Neural progenitor cell (in vitro differentiated cells): ENCODE measurements around the gene PCNX2. TPM values are rescaled to one million over a fixed set of nuclear protein-coding genes. Genes with fewer than 3 reads are reported as not detected.

Source experiments
- DNase-seq: peaks from one replicate; pipeline ENCODE4 v3.0.0-alpha.2; 2016; ENCODE audit warnings: low spot score
- H2AFZ ChIP-seq: fragments of 200-600 bp; sonication (generic); replicated peaks from 2 replicates; pipeline ENCODE4 v1.6.1; 2016; ENCODE audit warnings: antibody characterized with exemption
- H3F3A ChIP-seq: fragments of 200-600 bp; sonication (generic); 2 replicates; pipeline ENCODE4 v1.6.1; 2016; ENCODE audit warnings: antibody characterized with exemption, low read depth
- H3K27ac ChIP-seq: fragments of 200-600 bp; sonication (generic); 2 replicates; pipeline ENCODE4 v1.5.1; 2016; ENCODE audit warnings: mild to moderate bottlenecking
- H3K27me3 ChIP-seq: fragments of 200-600 bp; sonication (generic); 2 replicates; pipeline ENCODE4 v1.6.1; 2016; ENCODE audit warnings: mild to moderate bottlenecking, moderate library complexity
- H3K36me3 ChIP-seq: fragments of 200-600 bp; sonication (generic); 2 replicates; pipeline ENCODE4 v1.5.1; 2016
- H3K4me1 ChIP-seq: fragments of 200-600 bp; sonication (generic); 2 replicates; pipeline ENCODE4 v1.6.1; 2016; ENCODE audit warnings: mixed run types
- H3K4me2 ChIP-seq: fragments of 200-600 bp; sonication (generic); 2 replicates; pipeline ENCODE4 v1.6.1; 2016
- H3K4me3 ChIP-seq: fragments of 200-600 bp; sonication (generic); 2 replicates; pipeline ENCODE4 v1.5.1; 2016
- H3K79me2 ChIP-seq: fragments of 200-600 bp; sonication (generic); 2 replicates; pipeline ENCODE4 v1.6.1; 2016; ENCODE audit warnings: low read depth
- H3K9ac ChIP-seq: fragments of 200-600 bp; sonication (generic); 2 replicates; pipeline ENCODE4 v1.6.1; 2016
- H3K9me3 ChIP-seq: fragments of 200-600 bp; sonication (generic); 2 replicates; pipeline ENCODE4 v1.5.1; 2016; ENCODE audit warnings: low read depth
- H4K20me1 ChIP-seq: fragments of 200-600 bp; sonication (generic); 2 replicates; pipeline ENCODE4 v1.6.1; 2016; ENCODE audit warnings: low read depth
- H3K27ac Mint-ChIP-seq: 3 replicates; pipeline ENCODE4 v1.8.0; 2021; ENCODE audit warnings: mixed read lengths
- H3K27me3 Mint-ChIP-seq: 2 replicates; pipeline ENCODE4 v1.8.0; 2022; ENCODE audit warnings: low read depth, mild to moderate bottlenecking, inconsistent platforms, moderate library complexity, mixed read lengths; ENCODE audit not compliant: insufficient read depth
- H3K36me3 Mint-ChIP-seq: 3 replicates; pipeline ENCODE4 v1.8.0; 2021; ENCODE audit warnings: mixed read lengths
- H3K4me1 Mint-ChIP-seq: 3 replicates; pipeline ENCODE4 v1.8.0; 2021; ENCODE audit warnings: mixed read lengths
- H3K4me3 Mint-ChIP-seq: 3 replicates; pipeline ENCODE4 v1.8.0; 2021; ENCODE audit warnings: mild to moderate bottlenecking, moderate library complexity, mixed read lengths
- H3K9me3 Mint-ChIP-seq: 3 replicates; pipeline ENCODE4 v1.8.0; 2020; ENCODE audit warnings: mixed read lengths
- EZH2 ChIP-seq: fragments of 200-600 bp; sonication (generic); IDR thresholded peaks from 2 replicates; pipeline ENCODE4 v1.6.1; 2017; ENCODE audit warnings: antibody characterized with exemption, mild to moderate bottlenecking, moderate library complexity
- EZH2phosphoT487 ChIP-seq: fragments of 200-600 bp; sonication (generic); IDR thresholded peaks from 2 replicates; pipeline ENCODE4 v1.6.1; 2017; ENCODE audit warnings: antibody characterized with exemption
- total RNA-seq: library from RNA; depleted of rRNA; stranded (reverse); fragments of >200 nt; gene quantifications from 2 replicates; pipeline ENCODE4 v1.2.3, GENCODE V29; 2015; ENCODE audit warnings: low replicate concordance
- TF ChIP-seq, protein P1 (sequence below): fragments of 200-600 bp; sonication (generic); IDR thresholded peaks from 2 replicates; pipeline ENCODE4 v1.5.1; 2017; ENCODE audit warnings: antibody characterized with exemption, mild to moderate bottlenecking

Gene PCNX2
- total RNA-seq, 1 donor from 2014 or later = 30.8 TPM

DNA sequence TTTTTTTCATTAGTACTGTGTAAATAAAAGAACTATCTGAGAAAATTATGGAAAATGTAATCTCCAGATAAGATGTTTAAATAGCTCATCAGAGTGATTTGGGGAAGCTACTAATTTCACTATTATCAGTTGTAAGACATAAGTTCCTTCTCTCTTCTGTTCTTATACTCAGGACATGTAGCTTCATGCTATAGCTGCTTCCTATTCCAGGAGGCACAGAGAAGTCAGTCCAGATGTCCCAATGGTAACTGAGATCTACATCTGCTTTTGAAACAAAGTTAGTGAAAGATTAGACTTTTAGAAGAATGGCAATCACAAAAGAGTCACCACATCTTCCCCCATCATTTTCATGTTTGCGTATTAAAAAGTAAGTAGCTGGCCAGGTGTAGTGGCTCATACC is 37.6 kb upstream of the PCNX2 start:
- Mint-ChIP-seq H3K27me3 (peaks cover 18% of the 10 kb centered on the region), H3K27ac (no peak overlapping the region), H3K9me3 (no peaks in the 10 kb centered on the region), H3K36me3 (no peaks in the 10 kb centered on the region), H3K4me3 (no peak overlapping the region), H3K4me1 (peaks cover 8% of the 10 kb centered on the region)
- Histone ChIP-seq H3K36me3 (no peaks in the 10 kb centered on the region), H3K27me3 (peaks cover 28% of the 10 kb centered on the region), H2AFZ (no peak overlapping the region), H3F3A (peaks cover 3% of the 10 kb centered on the region), H3K9ac (no peak overlapping the region), H3K4me2 (no peak overlapping the region), H3K79me2 (no peaks in the 10 kb centered on the region), H3K9me3 (no peaks in the 10 kb centered on the region), H3K4me3 (no peak overlapping the region), H3K27ac (no peak overlapping the region), H4K20me1 (peaks cover 16% of the 10 kb centered on the region), H3K4me1 (peaks cover 8% of the 10 kb centered on the region)
- no peak for TF ChIP-seq EZH2
- DNase-seq = no peak

DNA sequence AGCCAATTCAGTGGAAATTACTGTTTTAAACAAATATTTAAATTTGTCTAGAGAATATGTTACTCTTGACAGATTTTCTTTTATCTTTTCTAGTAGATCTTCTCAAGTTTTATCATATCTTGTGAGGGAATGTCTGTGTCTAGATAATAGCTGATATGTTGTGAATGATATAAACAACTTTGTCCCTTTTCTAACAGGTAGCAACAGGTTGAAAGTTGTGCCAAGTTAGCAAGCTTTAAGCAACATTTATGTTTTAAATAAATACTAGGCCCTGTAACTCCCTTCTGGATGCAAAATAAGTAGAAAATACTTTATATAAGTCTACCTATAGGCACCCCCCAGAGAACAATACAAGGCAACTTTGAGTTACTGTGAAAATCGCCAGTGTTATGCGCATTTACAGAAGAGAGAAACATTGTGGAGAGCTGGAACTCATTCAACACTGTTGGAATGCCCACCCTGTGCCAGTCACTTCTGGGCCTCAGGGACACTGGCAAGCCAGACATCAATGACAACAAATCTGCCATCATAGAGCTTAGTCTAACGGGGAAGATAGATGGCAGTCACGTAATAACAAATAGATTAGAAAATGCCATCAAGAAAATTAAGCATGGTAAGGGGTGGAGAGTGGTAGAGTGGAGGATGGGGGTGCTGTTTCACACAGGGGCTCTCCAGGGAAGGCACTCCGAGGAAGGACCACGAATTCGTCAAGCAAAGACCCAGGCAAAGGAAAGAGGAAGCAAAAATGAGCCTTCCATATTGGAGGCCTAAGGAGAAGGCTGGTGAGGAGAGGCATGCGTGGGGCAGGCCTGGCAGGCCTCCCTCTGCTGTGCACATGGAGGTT is 36.4 kb upstream of the PCNX2 start:
- Histone ChIP-seq H3K4me3 (no peak overlapping the region), H4K20me1 (peaks cover 16% of the 10 kb centered on the region), H3K4me1 (peaks cover 8% of the 10 kb centered on the region), H3K27me3 (peaks cover 39% of the 10 kb centered on the region), H2AFZ (no peak overlapping the region), H3K36me3 (no peaks in the 10 kb centered on the region), H3K9ac (no peak overlapping the region), H3F3A (peaks cover 12% of the 10 kb centered on the region), H3K79me2 (no peaks in the 10 kb centered on the region), H3K4me2 (no peak overlapping the region), H3K27ac (no peak overlapping the region), H3K9me3 (no peaks in the 10 kb centered on the region)
- H3K27ac Mint-ChIP-seq = no peak overlapping the region
- TF ChIP-seq, protein P1, sequence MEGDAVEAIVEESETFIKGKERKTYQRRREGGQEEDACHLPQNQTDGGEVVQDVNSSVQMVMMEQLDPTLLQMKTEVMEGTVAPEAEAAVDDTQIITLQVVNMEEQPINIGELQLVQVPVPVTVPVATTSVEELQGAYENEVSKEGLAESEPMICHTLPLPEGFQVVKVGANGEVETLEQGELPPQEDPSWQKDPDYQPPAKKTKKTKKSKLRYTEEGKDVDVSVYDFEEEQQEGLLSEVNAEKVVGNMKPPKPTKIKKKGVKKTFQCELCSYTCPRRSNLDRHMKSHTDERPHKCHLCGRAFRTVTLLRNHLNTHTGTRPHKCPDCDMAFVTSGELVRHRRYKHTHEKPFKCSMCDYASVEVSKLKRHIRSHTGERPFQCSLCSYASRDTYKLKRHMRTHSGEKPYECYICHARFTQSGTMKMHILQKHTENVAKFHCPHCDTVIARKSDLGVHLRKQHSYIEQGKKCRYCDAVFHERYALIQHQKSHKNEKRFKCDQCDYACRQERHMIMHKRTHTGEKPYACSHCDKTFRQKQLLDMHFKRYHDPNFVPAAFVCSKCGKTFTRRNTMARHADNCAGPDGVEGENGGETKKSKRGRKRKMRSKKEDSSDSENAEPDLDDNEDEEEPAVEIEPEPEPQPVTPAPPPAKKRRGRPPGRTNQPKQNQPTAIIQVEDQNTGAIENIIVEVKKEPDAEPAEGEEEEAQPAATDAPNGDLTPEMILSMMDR = no peak
- TF ChIP-seq EZH2 = no peak
- no peak for TF ChIP-seq EZH2phosphoT487
- H3K4me1 Mint-ChIP-seq = peaks cover 5% of the 10 kb centered on the region
- H3K9me3 Mint-ChIP-seq = peaks cover under 1% of the 10 kb centered on the region
- H3K36me3 Mint-ChIP-seq = no peaks in the 10 kb centered on the region
- no peak for DNase-seq
- no peak overlapping the region for H3K4me3 Mint-ChIP-seq
- H3K27me3 Mint-ChIP-seq = peaks cover 18% of the 10 kb centered on the region

DNA sequence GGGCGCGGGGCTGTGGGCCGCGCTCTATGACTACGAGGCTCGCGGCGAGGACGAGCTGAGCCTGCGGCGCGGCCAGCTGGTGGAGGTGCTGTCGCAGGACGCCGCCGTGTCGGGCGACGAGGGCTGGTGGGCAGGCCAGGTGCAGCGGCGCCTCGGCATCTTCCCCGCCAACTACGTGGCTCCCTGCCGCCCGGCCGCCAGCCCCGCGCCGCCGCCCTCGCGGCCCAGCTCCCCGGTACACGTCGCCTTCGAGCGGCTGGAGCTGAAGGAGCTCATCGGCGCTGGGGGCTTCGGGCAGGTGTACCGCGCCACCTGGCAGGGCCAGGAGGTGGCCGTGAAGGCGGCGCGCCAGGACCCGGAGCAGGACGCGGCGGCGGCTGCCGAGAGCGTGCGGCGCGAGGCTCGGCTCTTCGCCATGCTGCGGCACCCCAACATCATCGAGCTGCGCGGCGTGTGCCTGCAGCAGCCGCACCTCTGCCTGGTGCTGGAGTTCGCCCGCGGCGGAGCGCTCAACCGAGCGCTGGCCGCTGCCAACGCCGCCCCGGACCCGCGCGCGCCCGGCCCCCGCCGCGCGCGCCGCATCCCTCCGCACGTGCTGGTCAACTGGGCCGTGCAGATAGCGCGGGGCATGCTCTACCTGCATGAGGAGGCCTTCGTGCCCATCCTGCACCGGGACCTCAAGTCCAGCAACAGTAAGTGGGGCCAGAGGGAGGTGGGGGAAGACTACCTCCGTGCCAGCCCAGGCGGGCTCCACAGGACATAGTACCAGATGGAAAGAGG is 32.8 kb upstream of the PCNX2 start:
- H3K4me1 Mint-ChIP-seq = peaks cover 8% of the 10 kb centered on the region
- H3K9me3 Mint-ChIP-seq = peaks cover 4% of the 10 kb centered on the region
- peak overlapping the region; percentile 83 for H3K4me3 Mint-ChIP-seq
- H3K27ac Mint-ChIP-seq = no peak overlapping the region
- peaks cover 16% of the 10 kb centered on the region for H4K20me1 ChIP-seq
- peak; percentile 67 for TF ChIP-seq EZH2phosphoT487
- TF ChIP-seq, protein P1 = no peak
- TF ChIP-seq EZH2 = peak; percentile 80
- no peaks in the 10 kb centered on the region for H3K9me3 ChIP-seq
- peak overlapping the region; percentile 96 for H3K4me2 ChIP-seq
- no peaks in the 10 kb centered on the region for H3K36me3 Mint-ChIP-seq
- peak overlapping the region; percentile 94 for H2AFZ ChIP-seq
- DNase-seq = peak; percentile 61
- no peak overlapping the region for H3K9ac ChIP-seq
- peaks cover 57% of the 10 kb centered on the region for H3K27me3 ChIP-seq
- H3K4me3 ChIP-seq = peak overlapping the region; percentile 77
- peaks cover 22% of the 10 kb centered on the region for H3F3A ChIP-seq
- H3K79me2 ChIP-seq = no peaks in the 10 kb centered on the region
- no peaks in the 10 kb centered on the region for H3K36me3 ChIP-seq
- H3K27ac ChIP-seq = no peak overlapping the region
- H3K27me3 Mint-ChIP-seq = peaks cover 25% of the 10 kb centered on the region
- H3K4me1 ChIP-seq = peaks cover 8% of the 10 kb centered on the region
